GM19023 (cell line): Measurements from ENCODE around the gene ZDHHC5.

ENCODE experiments used
- ATAC-seq: cut with Tn5 transposase; IDR thresholded peaks from one replicate; pipeline ENCODE4 v1.9.1; 2021; ENCODE audit warnings: mild to moderate bottlenecking, moderate library complexity; ENCODE audit not compliant: unreplicated experiment

Gene ZDHHC5

GRCh38 chr11:57727185-57727584 lies 59.3 kb downstream of the ZDHHC5 start:
- ATAC-seq: no peak

GRCh38 chr11:57728829-57729228 lies 60.9 kb downstream of the ZDHHC5 start:
- no peak for ATAC-seq

GRCh38 chr11:57729479-57729878 lies 61.6 kb downstream of the ZDHHC5 start:
- no peak for ATAC-seq

- ATAC-seq: no peak
Observed at GRCh38 chr11:57732661-57733060, 64.7 kb downstream of the ZDHHC5 start.

- no peak for ATAC-seq
Observed at GRCh38 chr11:57735619-57736298, 67.8 kb downstream of the ZDHHC5 start.

GRCh38 chr11:57741132-57742086 lies 73.5 kb downstream of the ZDHHC5 start, which contains the start of gene SELENOH:
Gene SELENOH (plus strand): TSS chr11:57741491. CDS start chr11:57741596, 105 bp downstream.
- ATAC-seq: peak; percentile 83

- ATAC-seq: no peak
Observed at GRCh38 chr11:57742087-57742452, 74.2 kb downstream of the ZDHHC5 start.

GRCh38 chr11:57744357-57744756 lies 76.4 kb downstream of the ZDHHC5 start:
- ATAC-seq: no peak

- no peak for ATAC-seq
Observed at GRCh38 chr11:57745206-57745605, 77.3 kb downstream of the ZDHHC5 start.

GRCh38 chr11:57746920-57747319 lies 79.0 kb downstream of the ZDHHC5 start:
- no peak for ATAC-seq
